PFSK-1 (cell line): ENCODE results near the gene MSRB1.

Source experiments
- FOXP2 ChIP-seq: optimal IDR thresholded peaks from 2 replicates; pipeline ENCODE3; 2011; ENCODE audit warnings: borderline replicate concordance, control low read depth, inconsistent platforms; ENCODE audit not compliant: insufficient read depth; ENCODE audit errors: extremely low read length, extremely low read depth
- POLR2AphosphoS5 ChIP-seq: IDR thresholded peaks from 2 replicates; pipeline ENCODE4 v1.6.1; 2012; ENCODE audit warnings: low read depth, mild to moderate bottlenecking, control low read depth, low read length, moderate library complexity
- REST ChIP-seq, 2 experiments: IDR thresholded peaks; 2 replicates each; pipeline versions ENCODE4 v1.6.1 to v1.8.0; 2011 to 2012; ENCODE audit warnings: low read depth in 2 of 2, low read length in 2 of 2, control low read depth in 1 of 2, inconsistent platforms in 1 of 2, mild to moderate bottlenecking in 1 of 2, moderate library complexity in 1 of 2; ENCODE audit not compliant: insufficient read depth in 1 of 2
- SIN3A ChIP-seq: IDR thresholded peaks from 2 replicates; pipeline ENCODE4 v1.6.1; 2012; ENCODE audit warnings: mild to moderate bottlenecking, low read length, moderate library complexity, borderline replicate concordance; ENCODE audit not compliant: insufficient read depth
- TAF1 ChIP-seq: IDR thresholded peaks from 2 replicates; pipeline ENCODE4 v1.6.1; 2012; ENCODE audit warnings: low read length, control low read depth, borderline replicate concordance; ENCODE audit not compliant: insufficient read depth

DNA sequence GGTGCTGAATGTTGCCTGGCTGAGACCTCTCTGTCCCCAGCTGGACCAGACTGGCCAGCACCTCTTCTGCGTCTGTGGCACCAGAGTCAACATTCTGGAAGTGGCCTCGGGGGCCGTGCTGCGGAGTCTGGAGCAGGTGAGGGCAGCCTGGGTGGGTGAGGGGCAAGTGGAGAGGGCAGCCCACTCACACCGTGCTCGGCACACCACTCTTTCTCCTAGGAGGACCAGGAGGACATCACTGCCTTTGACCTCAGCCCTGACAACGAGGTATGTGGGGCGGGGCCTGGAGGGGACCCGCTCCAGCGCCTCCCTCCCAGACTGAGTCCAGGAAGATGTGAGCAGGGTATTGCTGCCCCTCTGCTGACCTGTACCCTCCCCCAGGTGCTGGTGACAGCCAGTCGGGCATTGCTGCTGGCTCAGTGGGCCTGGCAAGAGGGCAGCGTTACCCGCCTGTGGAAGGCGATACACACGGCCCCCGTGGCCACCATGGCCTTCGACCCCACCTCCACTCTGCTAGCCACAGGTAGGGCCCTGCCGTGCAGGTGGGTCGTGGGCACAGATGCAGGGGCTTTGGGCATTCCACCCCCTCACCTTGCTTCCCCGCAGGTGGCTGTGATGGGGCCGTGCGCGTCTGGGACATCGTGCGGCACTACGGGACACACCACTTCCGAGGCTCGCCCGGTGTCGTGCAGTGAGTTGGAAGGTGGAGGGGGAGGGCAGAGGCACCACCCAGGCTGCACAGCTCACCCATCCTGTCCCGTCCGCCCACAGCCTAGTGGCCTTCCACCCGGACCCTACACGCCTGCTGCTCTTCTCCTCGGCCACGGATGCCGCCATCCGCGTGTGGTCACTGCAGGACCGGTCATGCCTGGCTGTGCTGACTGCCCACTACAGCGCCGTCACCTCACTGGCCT is 31.4 kb upstream of the MSRB1 start:
- no peak for TF ChIP-seq SIN3A
- TF ChIP-seq TAF1, result no peak
- TF ChIP-seq POLR2AphosphoS5, result no peak
- TF ChIP-seq REST (IDR thresholded peaks at IDR 0.05; ENCODE audit: insufficient read depth in 1 of 2, low read depth in 2 of 2, low read length in 2 of 2), result no peak
- TF ChIP-seq FOXP2, result no peak
